ENCODE data around the gene ZBED1. TPM values are rescaled to one million over a fixed set of nuclear protein-coding genes. Genes with fewer than 3 reads are reported as not detected.

Gene ZBED1
- polyA plus RNA-seq, 1 donor (not counting 4 experiments of a cell fraction or from before 2014, with no cell fraction given) = 9.0 TPM

DNA sequence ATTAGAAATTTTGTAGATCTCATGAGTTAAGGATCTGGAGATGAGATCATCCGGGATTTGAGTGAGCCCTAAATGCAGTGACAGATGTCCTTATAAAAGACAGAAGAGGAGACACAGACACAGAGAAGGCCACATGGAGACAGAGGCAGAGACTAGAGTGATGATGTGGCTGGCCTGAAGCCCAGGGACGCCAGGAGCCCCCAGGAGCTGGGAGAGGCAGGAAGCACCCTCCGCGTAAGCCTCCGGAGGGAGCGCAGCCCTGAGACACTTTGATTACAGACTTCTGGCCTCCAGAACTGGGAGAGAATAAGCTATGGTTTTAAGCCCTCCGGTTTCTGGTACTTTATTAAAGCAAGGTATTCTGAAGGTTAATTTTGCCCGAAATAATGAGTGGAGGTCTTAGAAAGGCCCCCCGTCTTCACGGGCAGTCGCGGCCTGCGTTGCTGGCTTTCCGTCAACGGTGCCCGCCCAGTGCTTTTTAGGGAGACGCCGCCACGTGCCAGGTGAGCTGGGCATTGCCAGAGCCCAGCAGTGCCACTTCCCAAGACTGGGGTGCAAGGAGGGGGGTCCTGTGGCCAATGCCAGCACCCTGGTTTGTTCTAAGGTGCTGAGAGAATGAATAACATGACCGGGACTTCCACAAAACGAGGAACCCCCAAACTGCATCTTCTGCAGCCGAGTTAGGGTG is 8.1 kb downstream of the ZBED1 start:
- DNase-seq (ENCODE audit: low read depth, low spot score) (no peak), FAIRE-seq (no peak)
- H3K9ac ChIP-seq (ENCODE audit: control insufficient read depth, extremely low read depth, insufficient read depth, low read length) = no peak overlapping the region
- TF ChIP-seq EZH2 (IDR thresholded peaks at IDR 0.05; ENCODE audit: low read length) = no peak
- TF ChIP-seq CTCF (optimal IDR thresholded peaks at IDR 0.05 in 1 of 3, IDR thresholded peaks at IDR 0.05 in 1 of 3, conservative IDR thresholded peaks at IDR 0.05 in 1 of 3; ENCODE audit: extremely low read depth in 1 of 3, insufficient read depth in 2 of 3, low read length in 3 of 3) = no peak
- H4K20me1 ChIP-seq (ENCODE audit: control insufficient read depth, extremely low read depth, insufficient read depth, low read length) = no peaks in the 10 kb centered on the region
- no peaks in the 10 kb centered on the region for H3K9me3 ChIP-seq (ENCODE audit: control insufficient read depth, low read depth, low read length)
- no peak overlapping the region for H2AFZ ChIP-seq (ENCODE audit: control insufficient read depth, low read length)
- H3K27me3 ChIP-seq (ENCODE audit: control insufficient read depth, extremely low read depth, insufficient read depth, low read length) = no peaks in the 10 kb centered on the region
- H3K79me2 ChIP-seq (ENCODE audit: control insufficient read depth, insufficient read depth, low read length) = peaks cover 35% of the 10 kb centered on the region
- H3K4me1 ChIP-seq (ENCODE audit: control insufficient read depth, extremely low read depth, insufficient read depth, low read length) = no peaks in the 10 kb centered on the region
- dilution Hi-C loops (cut with MboI; ENCODE audit: extremely low pct_ligation_motif_present, low sequenced_read_pairs) = no loop called here
- no peak overlapping the region for H3K4me3 ChIP-seq (ENCODE audit: control insufficient read depth in 2 of 3, extremely low read depth in 1 of 3, insufficient read depth in 2 of 3, low read depth in 1 of 3, low read length in 3 of 3)
- no peaks in the 10 kb centered on the region for H3K9me1 ChIP-seq (ENCODE audit: control insufficient read depth, extremely low read depth, insufficient read depth, low read length)
- no peak overlapping the region for H3K27ac ChIP-seq (ENCODE audit: control insufficient read depth, insufficient read depth, low read length)
- H3K36me3 ChIP-seq (ENCODE audit: control insufficient read depth in 2 of 2, extremely low read depth in 1 of 2, insufficient read depth in 2 of 2, low read length in 2 of 2) = peaks cover 13 to 18% of the 10 kb centered on the region in 2 experiments
- no peak overlapping the region for H3K4me2 ChIP-seq (ENCODE audit: control insufficient read depth, extremely low read depth, insufficient read depth, low read depth, low read length)

- H2AFZ ChIP-seq (ENCODE audit: control insufficient read depth, low read length) = no peak overlapping the region
- H3K27me3 ChIP-seq (ENCODE audit: control insufficient read depth, extremely low read depth, insufficient read depth, low read length) = no peaks in the 10 kb centered on the region
- H3K4me2 ChIP-seq (ENCODE audit: control insufficient read depth, extremely low read depth, insufficient read depth, low read depth, low read length) = no peak overlapping the region
- peaks cover 25% of the 10 kb centered on the region for H3K79me2 ChIP-seq (ENCODE audit: control insufficient read depth, insufficient read depth, low read length)
- H3K4me3 ChIP-seq (ENCODE audit: control insufficient read depth in 2 of 3, extremely low read depth in 1 of 3, insufficient read depth in 2 of 3, low read depth in 1 of 3, low read length in 3 of 3) = no peak overlapping the region
- FAIRE-seq (no peak), DNase-seq (ENCODE audit: low read depth, low spot score) (no peak)
- dilution Hi-C loops (cut with MboI; ENCODE audit: extremely low pct_ligation_motif_present, low sequenced_read_pairs) = no loop called here
- no peak overlapping the region for H3K9ac ChIP-seq (ENCODE audit: control insufficient read depth, extremely low read depth, insufficient read depth, low read length)
- TF ChIP-seq CTCF (optimal IDR thresholded peaks at IDR 0.05 in 1 of 3, IDR thresholded peaks at IDR 0.05 in 1 of 3, conservative IDR thresholded peaks at IDR 0.05 in 1 of 3; ENCODE audit: extremely low read depth in 1 of 3, insufficient read depth in 2 of 3, low read length in 3 of 3) (no peak), EZH2 (IDR thresholded peaks at IDR 0.05; ENCODE audit: low read length) (no peak)
- no peaks in the 10 kb centered on the region for H3K9me1 ChIP-seq (ENCODE audit: control insufficient read depth, extremely low read depth, insufficient read depth, low read length)
- H3K27ac ChIP-seq (ENCODE audit: control insufficient read depth, insufficient read depth, low read length) = no peak overlapping the region
- H4K20me1 ChIP-seq (ENCODE audit: control insufficient read depth, extremely low read depth, insufficient read depth, low read length) = no peaks in the 10 kb centered on the region
- H3K9me3 ChIP-seq (ENCODE audit: control insufficient read depth, low read depth, low read length) = no peaks in the 10 kb centered on the region
- no peaks in the 10 kb centered on the region for H3K4me1 ChIP-seq (ENCODE audit: control insufficient read depth, extremely low read depth, insufficient read depth, low read length)
- H3K36me3 ChIP-seq (ENCODE audit: control insufficient read depth in 2 of 2, extremely low read depth in 1 of 2, insufficient read depth in 2 of 2, low read length in 2 of 2) = peaks cover 19 to 22% of the 10 kb centered on the region in 2 experiments
Observed at GRCh38 chrX:2490634-2491033, 10.1 kb downstream of the ZBED1 start.

Measured in keratinocyte (primary cell).